CD8-positive, alpha-beta memory T cell (primary cell): ENCODE data around the gene MRRF. TPM values are rescaled to one million over a fixed set of nuclear protein-coding genes. Genes with fewer than 3 reads are reported as not detected.

Source experiments
- CTCF ChIA-PET: fragments of 350-600 bp; sonication (Branson Sonifier 250); formaldehyde crosslinking; loops from one replicate; lab custom pipeline; 2021; ENCODE audit warnings: antibody characterized with exemption; lab: Charles Lee
- POLR2A ChIA-PET: fragments of 350-600 bp; sonication (Branson Sonifier 250); formaldehyde crosslinking; loops from one replicate; lab custom pipeline; 2021; ENCODE audit warnings: antibody characterized with exemption; lab: Charles Lee
- DNase-seq, 5 donors: peaks; one replicate each; pipeline versions ENCODE4 v3.0.0 to v3.0.0-alpha.2; 2020 to 2022; ENCODE audit warnings: mixed read lengths in 1 of 5
- H3K27ac ChIP-seq: one replicate; pipeline ENCODE4 v1.7.0; 2013; ENCODE audit warnings: low read depth, mild to moderate bottlenecking, low read length, moderate library complexity
- H3K27me3 ChIP-seq: 2 replicates; pipeline ENCODE4 v1.7.0; 2013; ENCODE audit warnings: low read length, mild to moderate bottlenecking; ENCODE audit not compliant: insufficient read depth, poor library complexity, severe bottlenecking
- H3K36me3 ChIP-seq: 2 replicates; pipeline ENCODE4 v1.7.0; 2013; ENCODE audit warnings: mild to moderate bottlenecking, low read length, moderate library complexity; ENCODE audit not compliant: insufficient read depth
- H3K4me1 ChIP-seq: 2 replicates; pipeline ENCODE4 v1.7.0; 2013; ENCODE audit warnings: mild to moderate bottlenecking, low read length, moderate library complexity; ENCODE audit not compliant: insufficient read depth
- H3K4me3 ChIP-seq: 2 replicates; pipeline ENCODE4 v1.7.0; 2013; ENCODE audit warnings: mild to moderate bottlenecking, low read length
- H3K9me3 ChIP-seq: 2 replicates; pipeline ENCODE4 v1.7.0; 2013; ENCODE audit warnings: mild to moderate bottlenecking, low read length
- H3K27ac Mint-ChIP-seq, 8 donors: one replicate each; pipeline ENCODE4 v1.8.0; 2020 to 2021; ENCODE audit warnings: mixed read lengths in 8 of 8, mild to moderate bottlenecking in 6 of 8, inconsistent platforms in 3 of 8, moderate library complexity in 3 of 8
- H3K27me3 Mint-ChIP-seq, 2 donors: one replicate each; pipeline ENCODE4 v1.8.0; 2020 to 2021; ENCODE audit warnings: mixed read lengths in 2 of 2, mild to moderate bottlenecking in 1 of 2, moderate library complexity in 1 of 2
- H3K36me3 Mint-ChIP-seq, 3 donors: one replicate each; pipeline ENCODE4 v1.8.0; 2020 to 2021; ENCODE audit warnings: mixed read lengths in 3 of 3, inconsistent platforms in 1 of 3, mild to moderate bottlenecking in 1 of 3
- H3K4me1 Mint-ChIP-seq, 3 donors: one replicate each; pipeline ENCODE4 v1.8.0; 2020 to 2021; ENCODE audit warnings: mixed read lengths in 3 of 3, inconsistent platforms in 1 of 3, mild to moderate bottlenecking in 1 of 3
- H3K4me3 Mint-ChIP-seq, 7 donors: one replicate each; pipeline ENCODE4 v1.8.0; 2020 to 2021; ENCODE audit warnings: mixed read lengths in 7 of 7, mild to moderate bottlenecking in 6 of 7, moderate library complexity in 4 of 7, inconsistent platforms in 2 of 7
- H3K9me3 Mint-ChIP-seq, 5 donors: one replicate each; pipeline ENCODE4 v1.8.0; 2020 to 2022; ENCODE audit warnings: mixed read lengths in 5 of 5, mild to moderate bottlenecking in 3 of 5, moderate library complexity in 2 of 5, inconsistent platforms in 1 of 5
- polyA plus RNA-seq: library from polyadenylated mRNA; unstranded; fragments of 300-500 nt; fragmentation: Illumina TruSeq; gene quantifications from one replicate; pipeline ENCODE4 v1.2.3, GENCODE V29; 2021
- total RNA-seq, 2 experiments: library from RNA; stranded (reverse); gene quantifications; one replicate each; pipeline ENCODE4 v1.2.3, GENCODE V29; 2021

MRRF gene
- total and polyA plus RNA-seq, 3 experiments from 2014 or later, result 18.9 to 75.9 (median 74.6) TPM

- Histone ChIP-seq H3K4me3 (no peak overlapping the region), H3K27me3 (no peaks in the 10 kb centered on the region), H3K9me3 (no peaks in the 10 kb centered on the region), H3K36me3 (peaks cover 12% of the 10 kb centered on the region), H3K4me1 (no peaks in the 10 kb centered on the region), H3K27ac (no peak overlapping the region)
- Mint-ChIP-seq H3K27me3 (no peaks in the 10 kb centered on the region), H3K9me3 (no peaks in the 10 kb centered on the region), H3K36me3 (peaks cover 4 to 78% (median 35%) of the 10 kb centered on the region in 3 donors), H3K4me3 (no peak overlapping the region), H3K4me1 (peaks cover 0 to 2% (median 0%) of the 10 kb centered on the region in 3 donors), H3K27ac (peak overlapping the region in 1 of 8 donors; percentile 22)
- DNase-seq, result no peak
- ChIA-PET CTCF (no interaction called here), POLR2A (no interaction called here)
These were observed 29.8 kb downstream of the MRRF start for GRCh38 chr9:122294531-122294930.

GRCh38 chr9:122297512-122297911, 32.8 kb downstream of the MRRF start:
- no peaks in the 10 kb centered on the region for H3K4me1 ChIP-seq
- ChIA-PET CTCF (interaction anchor here (1.0 kb wide), 1 partner anchor 8 kb away, joined by 3 read pairs; no protein-coding TSS in a partner anchor), POLR2A (no interaction called here)
- H3K27me3 ChIP-seq, result no peaks in the 10 kb centered on the region
- H3K9me3 Mint-ChIP-seq, result no peaks in the 10 kb centered on the region
- H3K9me3 ChIP-seq, result no peaks in the 10 kb centered on the region
- H3K4me3 Mint-ChIP-seq, result no peak overlapping the region
- peaks cover 8 to 78% (median 33%) of the 10 kb centered on the region in 3 donors for H3K36me3 Mint-ChIP-seq
- H3K27ac ChIP-seq, result no peak overlapping the region
- H3K4me1 Mint-ChIP-seq, result peaks cover 0 to 2% (median 0%) of the 10 kb centered on the region in 3 donors
- H3K27ac Mint-ChIP-seq, result no peak overlapping the region
- H3K4me3 ChIP-seq, result no peak overlapping the region
- H3K27me3 Mint-ChIP-seq, result no peaks in the 10 kb centered on the region
- H3K36me3 ChIP-seq, result peaks cover 5% of the 10 kb centered on the region
- no peak for DNase-seq

- Histone ChIP-seq H3K4me1 (no peaks in the 10 kb centered on the region), H3K36me3 (peaks cover 22% of the 10 kb centered on the region), H3K27me3 (no peaks in the 10 kb centered on the region), H3K27ac (no peak overlapping the region), H3K4me3 (no peak overlapping the region), H3K9me3 (no peaks in the 10 kb centered on the region)
- peaks cover 11 to 77% (median 32%) of the 10 kb centered on the region in 3 donors for H3K36me3 Mint-ChIP-seq
- ChIA-PET CTCF (no interaction called here), POLR2A (no interaction called here)
- no peak overlapping the region for H3K4me3 Mint-ChIP-seq
- no peak for DNase-seq
- peaks cover 0 to 2% (median 0%) of the 10 kb centered on the region in 3 donors for H3K4me1 Mint-ChIP-seq
- peaks cover 0 to 1% of the 10 kb centered on the region in 2 donors for H3K27me3 Mint-ChIP-seq
- H3K9me3 Mint-ChIP-seq, result no peaks in the 10 kb centered on the region
- H3K27ac Mint-ChIP-seq, result peak overlapping the region in 2 of 8 donors; percentile 27 to 35
These were observed 37.8 kb downstream of the MRRF start for GRCh38 chr9:122302237-122303093.

DNA sequence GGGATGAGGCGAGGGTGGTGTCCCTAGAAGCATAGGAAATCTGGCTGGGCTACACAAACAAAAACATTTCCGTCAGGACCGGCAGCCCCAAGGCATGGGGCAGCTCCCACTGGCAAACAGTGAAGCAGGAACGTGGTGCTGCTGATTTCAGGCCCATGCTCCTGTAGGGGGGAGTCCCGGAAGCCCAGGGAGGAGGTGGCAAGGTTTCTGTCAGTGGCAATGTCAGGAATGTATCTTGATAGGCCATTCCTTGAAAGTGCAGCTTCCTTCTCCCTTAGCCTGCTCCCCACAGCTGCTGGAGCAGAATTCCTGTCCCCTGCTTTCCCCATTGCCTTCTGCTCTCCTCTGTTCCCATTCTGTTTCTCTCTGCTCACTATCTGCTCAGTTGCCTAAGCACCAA, 42.4 kb downstream of the MRRF start:
- ChIA-PET CTCF (interaction anchor here (1.3 kb wide), 1 partner anchor 208 kb away, joined by 4 read pairs; no protein-coding TSS in a partner anchor), POLR2A (no interaction called here)
- peaks cover 0 to 1% of the 10 kb centered on the region in 2 donors for H3K27me3 Mint-ChIP-seq
- peak overlapping the region in 2 of 8 donors; percentile 18 to 61 for H3K27ac Mint-ChIP-seq
- no peak overlapping the region for H3K4me3 ChIP-seq
- H3K4me1 ChIP-seq, result no peaks in the 10 kb centered on the region
- H3K4me1 Mint-ChIP-seq, result peaks cover 0 to 4% (median 2%) of the 10 kb centered on the region in 3 donors
- H3K4me3 Mint-ChIP-seq, result no peak overlapping the region
- H3K9me3 ChIP-seq, result no peaks in the 10 kb centered on the region
- H3K36me3 ChIP-seq, result peaks cover 20% of the 10 kb centered on the region
- H3K9me3 Mint-ChIP-seq, result no peaks in the 10 kb centered on the region
- peaks cover 7 to 76% (median 21%) of the 10 kb centered on the region in 3 donors for H3K36me3 Mint-ChIP-seq
- H3K27me3 ChIP-seq, result no peaks in the 10 kb centered on the region
- no peak overlapping the region for H3K27ac ChIP-seq
- no peak for DNase-seq

GRCh38 chr9:122307925-122308324, 43.2 kb downstream of the MRRF start:
- CTCF ChIA-PET, result interaction anchor here (1.3 kb wide), 1 partner anchor 209 kb away, joined by 4 read pairs; no protein-coding TSS in a partner anchor
- DNase-seq, result no peak
- peaks cover 0 to 4% (median 2%) of the 10 kb centered on the region in 3 donors for H3K4me1 Mint-ChIP-seq
- peaks cover 0 to 1% of the 10 kb centered on the region in 2 donors for H3K27me3 Mint-ChIP-seq
- H3K27ac Mint-ChIP-seq, result no peak overlapping the region
- no peaks in the 10 kb centered on the region for H3K27me3 ChIP-seq
- POLR2A ChIA-PET, result no interaction called here
- peaks cover 6 to 76% (median 19%) of the 10 kb centered on the region in 3 donors for H3K36me3 Mint-ChIP-seq
- H3K9me3 Mint-ChIP-seq, result no peaks in the 10 kb centered on the region
- peaks cover 25% of the 10 kb centered on the region for H3K36me3 ChIP-seq
- no peaks in the 10 kb centered on the region for H3K9me3 ChIP-seq
- H3K4me3 ChIP-seq, result no peak overlapping the region
- H3K4me1 ChIP-seq, result no peaks in the 10 kb centered on the region
- H3K27ac ChIP-seq, result no peak overlapping the region
- no peak overlapping the region for H3K4me3 Mint-ChIP-seq

GRCh38 chr9:122309861-122310260, 45.2 kb downstream of the MRRF start:
- H3K4me3 Mint-ChIP-seq, result no peak overlapping the region
- no peak overlapping the region for H3K27ac ChIP-seq
- H3K4me1 ChIP-seq, result no peaks in the 10 kb centered on the region
- DNase-seq, result no peak
- H3K9me3 Mint-ChIP-seq, result no peaks in the 10 kb centered on the region
- peaks cover 10 to 80% (median 24%) of the 10 kb centered on the region in 3 donors for H3K36me3 Mint-ChIP-seq
- H3K4me3 ChIP-seq, result no peak overlapping the region
- H3K27ac Mint-ChIP-seq, result no peak overlapping the region
- ChIA-PET CTCF (no interaction called here), POLR2A (no interaction called here)
- no peaks in the 10 kb centered on the region for H3K9me3 ChIP-seq
- H3K4me1 Mint-ChIP-seq, result peaks cover 0 to 4% (median 2%) of the 10 kb centered on the region in 3 donors
- H3K27me3 Mint-ChIP-seq, result peaks cover 0 to 1% of the 10 kb centered on the region in 2 donors
- H3K27me3 ChIP-seq, result no peaks in the 10 kb centered on the region
- H3K36me3 ChIP-seq, result peaks cover 34% of the 10 kb centered on the region

GRCh38 chr9:122314165-122314564, 49.5 kb downstream of the MRRF start:
- Histone ChIP-seq H3K4me3 (no peak overlapping the region), H3K36me3 (peaks cover 24% of the 10 kb centered on the region), H3K4me1 (no peaks in the 10 kb centered on the region), H3K9me3 (no peaks in the 10 kb centered on the region), H3K27me3 (no peaks in the 10 kb centered on the region), H3K27ac (no peak overlapping the region)
- DNase-seq, result no peak
- H3K36me3 Mint-ChIP-seq, result peaks cover 10 to 73% (median 18%) of the 10 kb centered on the region in 3 donors
- peaks cover 0 to 2% (median 0%) of the 10 kb centered on the region in 3 donors for H3K4me1 Mint-ChIP-seq
- H3K4me3 Mint-ChIP-seq, result no peak overlapping the region
- POLR2A ChIA-PET, result no interaction called here
- H3K9me3 Mint-ChIP-seq, result no peaks in the 10 kb centered on the region
- H3K27me3 Mint-ChIP-seq, result no peaks in the 10 kb centered on the region
- H3K27ac Mint-ChIP-seq, result no peak overlapping the region
- CTCF ChIA-PET, result no interaction called here

DNA sequence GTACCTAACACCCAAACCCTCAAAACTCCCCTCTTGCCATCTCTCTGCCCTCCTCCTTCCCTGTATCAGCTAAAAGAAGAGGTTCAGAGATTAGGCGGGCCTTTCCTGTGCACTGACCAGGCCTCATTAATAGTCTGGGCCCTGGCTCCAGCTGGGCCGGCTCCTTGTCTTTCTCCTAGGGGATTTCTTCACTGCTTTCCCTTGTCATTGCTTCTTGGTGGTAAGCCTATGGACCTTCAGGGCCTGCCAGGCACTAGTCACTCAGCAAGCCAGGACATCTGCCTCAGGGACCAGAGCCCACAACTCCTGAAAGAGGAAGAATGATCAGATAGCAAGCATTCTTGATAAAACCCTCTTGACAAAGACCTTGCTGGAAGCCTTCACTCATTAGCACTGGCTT, 50.9 kb downstream of the MRRF start:
- Histone ChIP-seq H3K4me1 (no peaks in the 10 kb centered on the region), H3K27ac (no peak overlapping the region), H3K27me3 (no peaks in the 10 kb centered on the region), H3K9me3 (no peaks in the 10 kb centered on the region), H3K4me3 (no peak overlapping the region), H3K36me3 (peaks cover 24% of the 10 kb centered on the region)
- Mint-ChIP-seq H3K36me3 (peaks cover 10 to 71% (median 16%) of the 10 kb centered on the region in 3 donors), H3K4me3 (no peak overlapping the region), H3K9me3 (no peaks in the 10 kb centered on the region), H3K4me1 (no peaks in the 10 kb centered on the region), H3K27ac (peak overlapping the region in 2 of 8 donors; percentile 29 to 53), H3K27me3 (no peaks in the 10 kb centered on the region)
- ChIA-PET CTCF (interaction anchor here (1.1 kb wide), 1 partner anchor 216 kb away, joined by 3 read pairs; no protein-coding TSS in a partner anchor), POLR2A (no interaction called here)
- DNase-seq, result no peak
